Measurements from ENCODE around the gene OR10R2.
"Not testable (repeated sequence)": the region's sequence is repeated elsewhere in the genome, so short reads cannot be mapped to it uniquely, and the experiment has no call there.

The OR10R2 gene, protein sequence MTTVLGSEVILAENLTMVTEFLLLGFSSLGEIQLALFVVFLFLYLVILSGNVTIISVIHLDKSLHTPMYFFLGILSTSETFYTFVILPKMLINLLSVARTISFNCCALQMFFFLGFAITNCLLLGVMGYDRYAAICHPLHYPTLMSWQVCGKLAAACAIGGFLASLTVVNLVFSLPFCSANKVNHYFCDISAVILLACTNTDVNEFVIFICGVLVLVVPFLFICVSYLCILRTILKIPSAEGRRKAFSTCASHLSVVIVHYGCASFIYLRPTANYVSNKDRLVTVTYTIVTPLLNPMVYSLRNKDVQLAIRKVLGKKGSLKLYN

DNA sequence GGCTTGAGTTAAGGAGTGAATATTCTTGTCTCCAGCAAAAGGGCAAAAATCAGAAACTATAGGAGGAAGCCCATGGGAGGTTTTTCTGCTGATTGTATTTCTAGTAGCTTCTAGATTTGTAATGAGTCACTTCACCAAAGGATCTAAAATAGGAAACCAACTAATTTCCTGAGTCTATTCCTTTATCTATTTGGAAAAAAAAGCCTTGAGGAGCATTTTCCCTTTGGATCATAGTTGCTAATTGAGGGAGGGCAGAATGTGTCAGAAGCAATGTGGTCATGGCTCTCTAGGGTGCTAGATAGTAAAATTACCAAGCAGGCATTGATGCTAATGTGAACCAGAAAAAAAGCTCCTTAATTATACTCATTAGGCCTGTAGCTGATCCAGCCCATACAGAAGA, at the start of gene OR10R2:
OR10R2 (plus strand) TSS at position 301 of the 400 bp plus-strand sequence. CDS start 106 bp downstream, outside the sequence.
- no peak for FAIRE-seq

- no peak for FAIRE-seq
Measured at GRCh38 chr1:158425027-158425426, 47.0 kb upstream of the OR10R2 start.

DNA sequence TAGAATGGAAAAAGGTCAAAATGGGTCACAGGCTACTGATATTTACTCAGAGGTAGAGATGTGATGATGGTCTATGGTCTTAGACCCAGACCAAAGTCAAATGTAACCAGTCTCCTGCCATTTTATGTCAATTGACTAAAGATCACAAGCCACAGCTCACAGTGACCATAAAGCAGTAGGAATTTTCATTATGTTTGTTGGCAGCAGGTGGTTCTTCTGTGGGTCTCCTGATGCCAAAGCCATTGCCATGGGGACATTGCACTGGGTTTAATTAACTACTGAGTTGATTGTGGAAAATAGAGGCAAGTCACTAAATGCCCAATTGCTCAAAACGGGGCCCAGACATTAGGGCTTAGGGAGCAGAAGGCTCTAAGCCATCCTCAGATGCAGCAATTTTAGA, 45.9 kb upstream of the OR10R2 start, which contains the start of gene OR10K2:
OR10K2 (minus strand) TSS at position 101 of the 400 bp plus-strand sequence. CDS start 5,371 bp downstream, outside the sequence.
- no peak for FAIRE-seq

GRCh38 chr1:158430163-158430562, 41.9 kb upstream of the OR10R2 start:
- not testable (repeated sequence) for FAIRE-seq

GRCh38 chr1:158434741-158435140, 37.3 kb upstream of the OR10R2 start:
- no peak for FAIRE-seq

- no peak for FAIRE-seq
Measured at GRCh38 chr1:158445376-158445775, 26.6 kb upstream of the OR10R2 start.

- no peak for FAIRE-seq
Measured at GRCh38 chr1:158454537-158454936, 17.5 kb upstream of the OR10R2 start.

- FAIRE-seq: no peak
Measured at GRCh38 chr1:158457246-158457645, 14.8 kb upstream of the OR10R2 start.

DNA sequence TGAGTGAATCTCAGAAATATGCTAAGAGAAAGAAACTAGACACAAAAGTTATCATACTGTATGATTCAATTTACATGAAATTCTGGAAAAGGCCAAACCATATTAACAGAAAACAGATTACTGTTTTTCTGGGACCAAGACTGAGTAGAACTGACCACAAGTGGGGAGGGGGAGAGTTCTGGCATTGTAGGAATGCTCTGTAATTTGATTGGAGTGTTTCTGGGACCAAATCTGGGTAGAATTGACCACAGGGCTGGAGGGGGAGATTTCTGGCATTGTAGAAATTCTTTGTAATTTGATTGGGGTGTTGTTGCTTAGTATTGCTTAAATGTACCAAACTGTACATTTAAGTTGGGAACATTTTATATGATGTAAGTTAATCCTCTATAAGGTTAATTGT, 13.8 kb upstream of the OR10R2 start:
- no peak for FAIRE-seq

GRCh38 chr1:158461534-158461933, 10.5 kb upstream of the OR10R2 start, which contains the start of gene OR10K1:
Gene OR10K1 (plus strand): TSS chr1:158461834. CDS start chr1:158465562, 3,728 bp downstream.
- FAIRE-seq: no peak

- FAIRE-seq: no peak
Measured at GRCh38 chr1:158485455-158485854, 13.4 kb downstream of the OR10R2 start.

GRCh38 chr1:158491316-158491715, 19.3 kb downstream of the OR10R2 start:
- FAIRE-seq: no peak

- FAIRE-seq: no peak
Measured at GRCh38 chr1:158493054-158493453, 21.0 kb downstream of the OR10R2 start.

DNA sequence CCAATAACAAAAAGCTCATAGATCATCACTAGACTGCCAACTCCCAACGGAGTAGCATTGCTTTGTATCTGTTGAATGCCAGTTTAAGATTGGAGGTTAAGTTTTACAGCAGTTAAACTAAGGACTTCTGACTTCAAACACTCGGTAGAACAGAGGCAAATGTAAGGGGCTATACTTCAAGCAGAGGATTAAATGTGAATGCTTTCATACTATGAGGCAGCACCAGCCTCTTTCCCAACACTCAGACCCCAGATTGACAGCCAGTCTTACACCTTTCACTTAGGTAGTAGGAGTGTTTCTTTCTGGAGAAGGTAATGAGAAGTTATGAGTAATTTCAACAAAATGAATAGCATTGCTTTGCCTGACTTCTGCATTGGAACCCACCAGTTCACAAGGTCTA, 22.8 kb downstream of the OR10R2 start:
- FAIRE-seq: no peak

DNA sequence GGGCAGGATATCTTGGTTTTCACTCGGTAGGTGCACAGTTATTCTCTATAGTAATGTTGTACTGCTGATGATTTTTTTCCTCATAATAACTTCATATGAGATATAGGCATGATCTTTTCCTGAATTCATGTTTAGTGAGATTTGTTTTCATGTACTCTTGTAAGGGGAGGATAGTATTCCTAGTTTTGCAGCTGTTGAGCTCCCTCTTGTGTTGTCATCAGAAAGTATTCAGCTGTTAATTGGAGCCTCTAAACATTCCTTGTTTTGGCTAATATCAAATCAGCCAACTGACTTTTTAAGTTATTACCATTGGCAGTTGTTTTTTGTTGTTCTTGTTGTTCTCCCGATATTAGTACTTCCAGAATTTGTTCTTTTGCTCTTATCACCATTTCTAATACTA, 24.4 kb downstream of the OR10R2 start:
- no peak for FAIRE-seq

DNA sequence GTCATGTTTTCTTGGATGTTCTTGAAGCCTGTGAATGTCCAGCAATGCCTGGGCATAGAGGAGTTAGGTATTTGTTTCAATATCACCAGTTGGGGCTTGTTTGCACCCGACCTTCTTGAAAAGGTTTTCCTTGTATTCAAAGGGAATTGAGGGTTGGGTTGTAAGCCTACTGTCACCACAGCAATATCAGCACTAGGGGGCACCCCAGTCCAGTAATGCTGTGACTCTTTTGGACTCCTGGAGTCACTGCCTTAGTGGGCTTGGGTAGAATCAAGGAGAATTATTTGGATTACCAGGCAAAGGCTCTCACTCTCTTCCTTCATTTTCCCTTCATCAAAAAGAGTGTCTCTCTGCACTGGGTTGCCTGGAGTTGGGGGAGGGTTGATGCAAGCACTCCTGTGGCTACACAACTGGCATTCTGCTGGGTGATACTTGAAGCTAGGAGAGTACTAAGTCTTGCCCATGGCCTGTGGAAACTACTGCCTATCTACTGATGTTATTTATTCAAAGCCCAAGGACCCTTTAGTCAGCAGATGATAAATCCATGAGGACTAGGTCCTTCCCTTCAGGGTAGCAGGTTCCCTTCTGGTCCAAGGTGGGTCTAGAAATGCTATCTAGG, 34.5 kb downstream of the OR10R2 start:
- no peak for FAIRE-seq

GRCh38 chr1:158507511-158507910, 35.5 kb downstream of the OR10R2 start:
- no peak for FAIRE-seq

DNA sequence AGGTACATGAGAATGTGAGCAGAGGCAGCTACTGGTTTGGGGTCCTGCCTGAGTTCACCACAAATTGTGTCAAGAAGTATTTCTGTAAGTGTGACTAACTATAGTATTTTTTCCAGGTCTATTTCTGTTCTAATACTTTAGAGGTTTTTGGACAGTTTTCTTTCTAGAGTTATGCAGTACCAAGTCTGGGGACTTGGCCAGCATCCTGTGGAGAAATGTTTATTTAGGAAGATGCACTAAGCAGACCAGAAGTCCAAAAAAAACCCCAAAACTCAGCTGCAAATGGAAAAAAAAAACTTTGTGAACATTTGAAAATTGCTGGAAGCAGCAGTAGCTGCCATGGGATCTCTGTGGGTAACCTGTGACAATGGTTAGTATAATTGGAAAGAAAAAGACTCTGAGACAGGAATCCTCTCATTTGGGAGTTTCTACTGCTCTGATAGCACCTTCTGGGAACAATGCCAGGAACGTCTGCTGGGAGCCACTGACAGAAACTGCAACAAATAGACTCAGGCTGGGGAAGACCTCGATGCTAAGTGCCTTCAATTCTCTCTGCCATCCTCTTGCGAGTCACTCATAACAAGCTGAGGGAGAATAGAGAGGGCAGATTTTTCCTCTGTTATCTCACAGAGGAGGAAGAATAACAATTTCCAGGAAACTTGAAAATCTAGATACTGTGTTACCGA, 37.6 kb downstream of the OR10R2 start:
- FAIRE-seq: no peak

GRCh38 chr1:158516966-158517365, 44.9 kb downstream of the OR10R2 start:
- FAIRE-seq: no peak

GRCh38 chr1:158520021-158520420, 48.0 kb downstream of the OR10R2 start:
- no peak for FAIRE-seq

DNA sequence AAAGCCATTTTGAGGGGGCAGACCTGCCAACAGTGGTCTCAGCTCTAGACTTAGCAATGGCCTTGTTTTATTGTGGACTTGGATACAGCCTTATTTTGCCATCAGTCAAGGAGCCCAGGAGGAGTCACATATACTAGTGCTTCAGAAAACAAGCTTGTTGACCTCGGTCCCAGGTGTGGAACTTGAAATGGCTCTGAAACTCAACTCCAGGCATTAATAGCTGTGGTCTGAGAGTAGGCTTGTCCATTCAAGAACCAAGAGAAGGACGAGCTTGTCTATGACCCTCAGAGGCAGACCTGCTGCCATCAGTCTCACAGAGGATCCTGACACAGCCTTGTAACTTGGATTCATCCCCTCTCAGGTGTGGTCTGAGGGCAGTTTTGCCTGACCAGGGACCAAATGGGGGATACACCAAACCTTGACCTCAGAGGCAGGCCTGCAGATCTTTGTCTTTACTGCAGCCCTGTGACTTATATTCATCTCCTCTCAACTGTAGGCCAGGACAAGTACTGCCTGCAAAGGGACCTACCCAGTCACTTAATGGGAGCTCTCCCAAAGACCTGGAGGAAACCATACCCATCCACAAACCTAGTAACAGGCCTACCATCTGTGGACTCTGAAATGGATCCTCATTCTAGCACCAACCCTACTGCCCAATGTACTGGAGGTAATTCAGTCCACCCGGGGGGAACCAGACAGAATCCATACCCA, 49.1 kb downstream of the OR10R2 start:
- no peak for FAIRE-seq

- FAIRE-seq: no peak
Measured at GRCh38 chr1:158521666-158522058, 49.6 kb downstream of the OR10R2 start.

DNA sequence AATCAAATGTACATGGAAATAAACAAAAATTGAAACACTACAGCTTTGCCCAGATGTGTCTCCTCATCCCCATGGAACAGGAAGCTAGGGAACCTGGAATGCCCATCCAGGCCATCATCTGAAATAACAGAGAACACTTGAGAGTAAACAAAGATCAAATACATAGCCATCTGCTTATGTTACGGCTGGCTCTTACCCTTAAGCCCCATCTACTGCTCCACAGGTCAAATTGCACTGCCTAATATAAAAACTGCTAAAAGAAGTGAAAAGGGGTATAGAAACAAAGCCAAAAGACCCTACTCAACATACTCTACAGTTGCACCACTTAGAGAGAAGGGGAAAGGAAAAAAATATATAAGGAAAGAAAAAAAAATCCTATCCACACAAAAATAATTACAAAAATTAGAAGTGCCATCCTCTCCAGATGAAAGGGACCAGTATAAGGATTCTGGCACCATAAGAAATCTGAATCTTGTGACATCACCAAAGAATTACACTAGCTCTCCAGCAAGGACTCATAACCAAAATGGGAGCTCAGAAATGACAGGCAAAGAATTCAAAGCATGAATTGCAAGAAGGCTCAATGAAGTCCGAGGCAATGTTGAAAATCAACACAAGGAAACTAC, 55.3 kb downstream of the OR10R2 start:
- FAIRE-seq: no peak

Data from islet of Langerhans (tissue), 1 donor.